Fibroblast of skin of right quadriceps (primary cell): Measurements from ENCODE around the gene SMOC1.

ENCODE experiments used
- DNase-seq: peaks from one replicate; pipeline ENCODE4 v3.0.0-alpha.2; 2013

The SMOC1 gene

GRCh38 chr14:69943084-69943780, 64.0 kb downstream of the SMOC1 start:
- no peak for DNase-seq

GRCh38 chr14:69945347-69945746, 66.1 kb downstream of the SMOC1 start:
- no peak for DNase-seq

GRCh38 chr14:69945912-69946311, 66.7 kb downstream of the SMOC1 start:
- no peak for DNase-seq

GRCh38 chr14:69948351-69948750, 69.1 kb downstream of the SMOC1 start:
- no peak for DNase-seq

- DNase-seq: no peak
Observed at GRCh38 chr14:69951263-69951662, 72.0 kb downstream of the SMOC1 start.

GRCh38 chr14:69951935-69952334, 72.7 kb downstream of the SMOC1 start:
- DNase-seq: no peak

- DNase-seq: no peak
Observed at GRCh38 chr14:69953266-69953915, 74.2 kb downstream of the SMOC1 start.

- no peak for DNase-seq
Observed at GRCh38 chr14:69955855-69956845, 76.9 kb downstream of the SMOC1 start.

- DNase-seq: no peak
Observed at GRCh38 chr14:69956970-69957369, 77.8 kb downstream of the SMOC1 start.

GRCh38 chr14:69957986-69958385, 78.8 kb downstream of the SMOC1 start:
- DNase-seq: no peak

- no peak for DNase-seq
Observed at GRCh38 chr14:69959136-69959535, 79.9 kb downstream of the SMOC1 start.

- no peak for DNase-seq
Observed at GRCh38 chr14:69960296-69960695, 81.1 kb downstream of the SMOC1 start.

- no peak for DNase-seq
Observed at GRCh38 chr14:69963966-69964365, 84.8 kb downstream of the SMOC1 start.

- DNase-seq: no peak
Observed at GRCh38 chr14:69964841-69965240, 85.6 kb downstream of the SMOC1 start.

- DNase-seq: no peak
Observed at GRCh38 chr14:69968132-69968531, 88.9 kb downstream of the SMOC1 start.

GRCh38 chr14:69968681-69969080, 89.5 kb downstream of the SMOC1 start:
- DNase-seq: no peak

- DNase-seq: no peak
Observed at GRCh38 chr14:69972755-69973154, 93.5 kb downstream of the SMOC1 start.

GRCh38 chr14:69973846-69974245, 94.6 kb downstream of the SMOC1 start:
- no peak for DNase-seq

GRCh38 chr14:69979882-69980281, 100.7 kb downstream of the SMOC1 start:
- no peak for DNase-seq

- DNase-seq: no peak
Observed at GRCh38 chr14:69980457-69981425, 101.5 kb downstream of the SMOC1 start.

GRCh38 chr14:69982220-69982839, 103.1 kb downstream of the SMOC1 start:
- no peak for DNase-seq

GRCh38 chr14:69982886-69983285, 103.7 kb downstream of the SMOC1 start:
- no peak for DNase-seq
